ENCODE data around the gene RGS19.
"Not testable (repeated sequence)": the region's sequence is repeated elsewhere in the genome, so short reads cannot be mapped to it uniquely, and the experiment has no call there.

The RGS19 gene

DNA sequence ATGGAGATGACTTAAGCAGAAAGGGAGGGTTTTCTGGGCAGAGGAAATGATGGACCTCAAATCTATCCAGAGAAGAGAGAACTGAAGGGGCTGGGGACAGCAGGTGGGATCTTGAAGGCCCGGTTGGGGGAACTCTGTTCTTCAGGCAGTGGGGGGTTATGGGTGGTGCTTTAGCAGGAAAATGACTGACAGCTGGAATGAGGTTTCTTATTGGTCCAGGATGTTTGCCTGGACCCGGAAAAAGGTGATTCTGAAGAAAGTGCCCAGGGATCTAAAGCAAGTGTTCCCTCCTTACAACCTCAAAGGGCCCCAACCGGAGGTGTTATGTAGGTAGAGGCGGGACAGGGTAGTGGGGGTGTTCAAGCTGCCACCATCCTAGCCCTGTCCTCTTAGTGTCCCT, 16.1 kb upstream of the RGS19 start:
- no peak for DNase-seq (ENCODE audit: low read depth in 2 of 2)

DNA sequence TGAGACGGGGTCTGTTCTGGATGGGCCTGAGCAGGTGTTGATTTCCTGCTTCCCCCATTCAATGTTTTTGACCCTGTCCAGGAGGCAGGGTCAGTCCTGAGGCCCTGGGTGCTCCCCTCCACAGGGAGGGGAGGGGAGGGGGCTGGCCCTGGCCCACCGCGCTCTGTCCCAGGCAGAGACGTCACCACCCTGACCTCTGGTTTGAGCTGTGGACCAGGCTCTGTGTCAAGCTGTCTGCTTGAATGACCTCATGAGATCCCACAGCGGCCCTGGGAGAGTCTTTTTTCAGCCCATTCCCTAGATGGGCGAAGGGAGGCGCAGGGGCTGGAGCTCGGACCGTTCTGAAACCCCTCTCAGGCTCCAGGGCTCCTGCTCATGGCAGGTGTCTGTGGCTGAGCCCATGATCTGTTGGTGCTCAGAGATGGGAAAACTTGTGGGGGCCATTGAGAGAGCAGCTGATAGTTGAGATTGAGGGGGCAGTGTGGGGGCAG, 13.7 kb upstream of the RGS19 start:
- no peak for DNase-seq (ENCODE audit: low read depth in 2 of 2)

DNA sequence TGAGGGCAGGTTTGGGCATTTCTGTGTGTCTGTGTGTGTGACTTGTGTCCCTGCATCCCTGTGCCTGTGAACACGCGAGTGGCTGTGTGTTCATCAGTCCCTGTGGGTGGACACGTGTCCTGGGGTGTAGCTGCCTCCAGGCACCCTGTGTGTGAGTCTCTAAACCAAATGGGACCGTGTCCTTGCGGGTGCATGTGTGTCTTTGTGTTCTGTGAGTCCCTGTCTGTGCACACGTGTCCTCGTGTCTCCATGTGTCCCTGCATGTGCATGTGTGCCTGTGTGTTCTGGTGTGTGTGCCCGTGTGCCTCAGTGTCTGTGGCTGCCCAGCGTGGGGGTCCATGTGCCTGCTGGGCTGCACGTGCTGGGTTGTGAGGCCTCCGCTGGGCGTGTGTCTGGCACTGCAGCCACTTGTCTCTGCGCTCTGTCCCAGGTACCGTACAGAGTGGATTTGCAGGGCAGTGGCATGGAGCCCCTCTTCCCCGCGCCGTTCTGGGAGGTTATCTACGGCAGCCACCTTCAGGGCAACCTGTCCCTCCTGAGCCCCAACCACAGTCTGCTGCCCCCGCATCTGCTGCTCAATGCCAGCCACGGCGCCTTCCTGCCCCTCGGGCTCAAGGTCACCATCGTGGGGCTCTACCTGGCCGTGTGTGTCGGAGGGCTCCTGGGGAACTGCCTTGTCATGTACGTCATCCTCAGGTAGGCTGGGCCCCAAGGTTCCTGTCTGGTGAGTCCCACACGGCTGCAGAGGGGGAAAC, 13.1 kb upstream of the RGS19 start:
- DNase-seq (ENCODE audit: low read depth in 2 of 2) = no peak

DNA sequence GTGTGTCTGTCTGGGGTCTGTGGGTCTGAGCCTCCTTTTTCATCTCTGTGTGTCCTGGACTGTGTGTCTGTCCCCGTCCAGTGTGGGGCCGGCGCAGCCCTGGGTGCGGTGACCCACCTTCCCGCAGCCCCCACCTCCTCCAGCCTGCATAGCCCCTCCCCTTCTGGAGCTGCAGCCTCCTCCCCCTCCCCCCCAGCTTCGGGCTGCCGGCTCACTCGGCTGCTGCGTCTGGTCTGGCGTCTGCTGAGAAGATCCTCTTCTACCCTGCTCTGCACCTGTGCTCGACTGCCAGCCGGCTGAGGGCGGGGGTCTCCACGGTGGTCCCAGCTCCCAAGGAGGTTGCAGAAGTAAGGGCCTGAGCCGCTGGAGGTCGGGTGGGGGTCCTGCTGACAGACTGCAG, 12.5 kb upstream of the RGS19 start:
- DNase-seq (ENCODE audit: low read depth in 2 of 2) = no peak

DNA sequence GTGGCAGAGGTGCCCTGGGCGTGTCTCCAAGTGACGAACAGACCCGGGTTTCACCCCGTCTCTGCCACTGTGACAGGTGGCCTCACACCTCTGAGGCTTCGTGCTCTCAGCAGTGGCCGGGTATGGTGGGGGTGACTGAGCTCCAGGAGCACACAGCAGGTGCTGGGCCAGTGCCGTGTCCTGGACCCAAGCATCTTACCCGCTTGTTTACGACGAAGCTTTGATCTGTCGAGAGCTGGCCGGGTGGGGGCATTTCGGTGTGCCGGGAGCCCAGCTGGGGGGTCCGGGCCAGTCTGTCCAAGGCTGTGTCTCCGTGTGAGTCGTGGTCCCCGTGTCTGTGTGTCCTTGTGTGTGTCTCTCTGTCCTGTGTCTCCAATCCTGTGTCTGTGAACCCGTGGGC, 12.0 kb upstream of the RGS19 start:
- DNase-seq (ENCODE audit: low read depth in 2 of 2) = no peak

DNA sequence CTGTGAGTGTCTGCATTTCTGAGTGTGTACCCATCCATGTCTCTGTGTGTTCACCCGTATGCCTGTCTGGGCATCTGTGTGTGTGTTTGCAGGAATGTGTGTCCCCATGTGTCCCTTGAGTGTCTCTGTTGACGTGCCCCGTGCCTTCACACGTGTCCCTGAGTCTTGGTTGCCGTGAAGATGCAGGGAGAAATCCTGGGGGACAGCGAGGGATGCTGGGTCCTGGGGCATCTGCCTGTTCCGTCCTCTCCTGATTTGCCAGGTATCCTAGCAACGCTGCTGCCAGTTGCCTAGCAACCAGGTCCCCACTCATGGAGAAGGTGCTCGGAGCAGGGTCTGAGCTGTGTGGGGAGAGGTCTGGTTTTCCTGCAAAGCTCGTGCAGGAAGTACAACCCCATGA, 10.8 kb upstream of the RGS19 start:
- no peak for DNase-seq (ENCODE audit: low read depth in 2 of 2)

DNA sequence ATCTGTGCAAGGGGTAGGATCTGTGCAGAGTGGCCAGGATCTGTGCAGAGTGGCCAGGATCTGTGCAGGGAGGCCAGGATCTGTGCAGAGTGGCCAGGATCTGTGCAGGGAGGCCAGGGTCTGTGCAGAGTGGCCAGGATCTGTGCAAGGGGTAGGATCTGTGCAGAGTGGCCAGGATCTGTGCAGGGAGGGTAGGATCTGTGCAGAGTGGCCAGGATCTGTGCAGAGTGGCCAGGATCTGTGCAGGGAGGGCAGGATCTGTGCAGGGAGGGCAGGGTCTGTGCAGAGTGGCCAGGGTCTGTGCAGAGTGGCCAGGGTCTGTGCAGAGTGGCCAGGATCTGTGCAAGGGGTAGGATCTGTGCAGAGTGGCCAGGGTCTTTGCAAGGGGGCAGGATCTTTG, 9.3 kb upstream of the RGS19 start:
- DNase-seq (ENCODE audit: low read depth in 2 of 2) = not testable (repeated sequence)

DNA sequence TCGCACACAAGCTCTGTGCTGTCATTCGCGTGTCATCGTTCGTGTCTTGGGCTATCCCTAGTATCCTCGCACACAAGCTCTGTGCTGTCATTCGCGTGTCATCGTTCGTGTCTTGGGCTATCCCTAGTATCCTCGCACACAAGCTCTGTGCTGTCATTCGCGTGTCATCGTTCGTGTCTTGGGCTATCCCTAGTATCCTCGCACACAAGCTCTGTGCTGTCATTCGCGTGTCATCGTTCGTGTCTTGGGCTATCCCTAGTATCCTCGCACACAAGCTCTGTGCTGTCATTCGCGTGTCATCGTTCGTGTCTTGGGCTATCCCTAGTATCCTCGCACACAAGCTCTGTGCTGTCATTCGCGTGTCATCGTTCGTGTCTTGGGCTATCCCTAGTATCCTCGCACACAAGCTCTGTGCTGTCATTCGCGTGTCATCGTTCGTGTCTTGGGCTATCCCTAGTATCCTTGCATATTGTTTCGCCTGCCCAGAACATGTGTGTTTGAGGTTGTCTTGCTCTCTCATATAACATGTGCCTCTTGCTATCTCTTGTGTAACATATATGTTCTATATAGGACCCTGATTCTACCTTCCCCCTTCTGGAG, 8.0 kb upstream of the RGS19 start:
- DNase-seq (ENCODE audit: low read depth in 2 of 2) = not testable (repeated sequence)

DNA sequence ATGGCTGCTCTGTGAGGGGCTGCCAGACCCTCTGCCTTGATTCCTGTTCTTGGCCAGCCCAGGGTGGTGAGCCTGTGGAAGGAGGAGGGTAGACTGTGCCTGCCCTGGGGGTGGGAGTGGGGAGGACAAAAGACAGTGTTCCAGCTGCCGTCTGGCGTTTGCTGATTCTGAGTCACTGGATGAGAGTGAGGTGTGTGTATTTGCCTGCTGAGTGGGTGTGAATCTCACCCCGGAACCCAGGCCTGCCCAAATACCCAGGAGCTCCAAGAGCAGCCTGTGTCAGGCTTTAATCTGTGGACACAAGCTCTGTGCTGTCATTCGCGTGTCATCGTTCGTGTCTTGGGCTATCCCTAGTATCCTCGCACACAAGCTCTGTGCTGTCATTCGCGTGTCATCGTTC, 7.5 kb upstream of the RGS19 start:
- no peak for DNase-seq (ENCODE audit: low read depth in 2 of 2)

DNA sequence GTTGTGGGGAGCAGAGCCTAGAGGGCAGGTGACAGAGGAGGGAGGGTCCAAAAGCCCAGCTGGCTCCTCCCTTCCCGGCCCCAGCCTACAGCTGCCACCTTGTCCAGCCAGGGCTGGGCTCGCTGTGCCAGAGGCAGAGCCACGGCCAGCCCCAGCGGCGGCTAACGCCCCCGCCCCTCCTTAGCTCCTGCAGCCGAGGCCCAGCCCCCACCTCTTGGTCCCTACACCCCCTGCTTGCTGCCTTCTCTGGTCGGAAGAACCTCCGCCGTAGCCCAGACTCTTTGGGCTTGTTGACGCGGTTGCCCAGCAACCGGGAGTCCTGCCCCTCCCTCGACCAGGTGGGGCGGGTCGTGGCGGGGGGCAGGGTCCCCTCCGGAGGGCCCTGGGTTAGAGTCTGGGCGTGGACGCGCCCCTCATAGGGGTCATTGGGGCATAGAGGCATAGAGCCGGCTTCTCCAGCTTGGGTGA, 5.4 kb upstream of the RGS19 start:
- no peak for DNase-seq (ENCODE audit: low read depth in 2 of 2)

DNA sequence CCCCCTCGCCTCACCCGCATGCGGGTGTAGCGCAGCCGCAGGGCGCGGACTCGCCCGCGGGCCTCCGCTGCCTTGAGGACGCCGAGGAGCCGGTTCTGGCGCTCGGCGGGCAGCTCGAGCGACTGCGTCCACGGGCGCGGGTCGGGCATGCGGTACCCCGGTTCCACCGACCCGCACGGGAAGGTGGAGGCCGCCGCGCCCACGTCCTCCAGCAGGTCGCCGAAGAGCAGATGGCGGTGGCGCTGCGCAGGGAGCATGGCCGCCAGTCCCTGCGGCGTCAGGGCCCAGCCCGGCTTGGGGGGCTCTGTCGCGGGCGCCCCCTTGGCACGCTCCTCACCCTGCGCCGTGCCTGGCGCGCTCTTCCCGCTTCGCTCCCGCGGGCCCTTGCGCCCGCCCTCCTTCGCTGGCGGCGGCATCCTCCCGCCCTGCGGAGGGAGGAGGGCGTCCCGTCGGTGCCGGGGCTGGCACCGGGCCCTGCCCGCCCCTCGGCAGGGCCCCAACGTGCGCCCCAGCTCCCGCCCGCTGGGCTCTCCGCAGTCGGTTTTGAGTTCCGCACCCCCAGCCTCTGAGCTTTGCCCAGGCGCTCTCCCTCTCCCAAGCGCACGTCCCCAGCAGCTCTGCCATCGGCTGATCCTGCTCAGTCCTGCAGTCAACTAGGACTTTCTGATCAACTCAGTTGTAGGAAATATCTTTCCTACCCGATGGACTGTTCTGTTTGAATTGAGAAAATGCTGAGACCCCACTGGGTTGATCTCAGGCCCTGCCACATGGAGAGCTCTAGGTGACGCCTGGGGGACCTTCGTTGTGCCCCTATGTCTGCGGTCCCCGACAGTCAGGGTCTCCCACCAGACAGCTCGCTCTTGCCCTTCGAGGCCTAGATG, 4.7 kb upstream of the RGS19 start, which contains the start of gene LKAAEAR1:
LKAAEAR1 (minus strand) TSS at position 595 of the 881 bp plus-strand sequence; CDS start at position 416, 179 bp downstream.
- DNase-seq (ENCODE audit: low read depth in 2 of 2) = no peak

DNA sequence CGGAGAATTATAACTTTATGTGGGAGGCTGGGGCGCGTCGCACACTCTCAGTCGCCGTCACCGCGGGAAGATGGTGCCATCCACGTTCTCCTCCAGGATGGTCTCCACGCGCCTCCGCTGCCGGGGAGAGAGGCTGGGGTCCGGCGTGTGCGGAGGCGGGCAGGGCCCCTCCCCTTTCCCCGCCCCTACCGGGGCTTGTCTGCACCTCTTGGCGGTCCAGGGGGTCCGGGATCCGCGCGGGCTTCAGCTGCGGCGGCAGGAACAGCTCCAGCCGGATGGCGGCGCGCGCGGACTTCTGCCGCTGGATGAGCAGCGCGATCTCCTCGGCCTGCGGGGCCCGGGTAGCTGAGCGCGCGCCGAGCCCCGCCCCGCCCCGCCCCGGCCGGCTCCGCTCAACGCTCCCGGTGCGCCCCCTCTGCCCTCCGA, 4.1 kb upstream of the RGS19 start:
- DNase-seq (ENCODE audit: low read depth in 2 of 2) = no peak

DNA sequence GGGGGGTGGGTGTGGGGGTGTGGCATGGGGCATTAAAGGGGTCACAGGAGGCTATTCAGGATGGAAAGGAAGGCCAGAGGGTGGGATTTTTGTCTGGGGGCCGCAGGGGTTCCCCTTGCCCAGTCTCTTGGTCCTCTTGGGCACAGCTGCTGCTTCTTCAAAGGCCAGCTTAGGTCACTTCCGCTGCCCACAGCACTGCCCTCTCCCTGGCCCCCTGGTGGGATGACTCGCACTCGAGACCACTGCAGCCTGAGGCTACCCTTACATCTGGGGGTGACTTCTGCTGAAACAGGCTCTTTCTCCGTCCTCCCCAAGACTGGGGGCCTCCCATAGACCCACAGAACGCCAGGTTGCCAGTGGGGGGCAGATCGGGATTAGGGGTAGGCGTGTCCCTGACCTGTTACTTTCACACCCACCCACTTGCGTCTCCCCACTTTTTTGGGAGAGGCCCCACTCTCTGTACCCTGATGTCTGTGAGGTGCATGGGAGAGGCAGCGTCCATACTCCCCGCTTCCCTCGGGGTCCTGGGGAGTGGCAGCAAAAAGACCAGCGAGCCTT, 3.6 kb upstream of the RGS19 start:
- DNase-seq (ENCODE audit: low read depth in 2 of 2) = no peak

DNA sequence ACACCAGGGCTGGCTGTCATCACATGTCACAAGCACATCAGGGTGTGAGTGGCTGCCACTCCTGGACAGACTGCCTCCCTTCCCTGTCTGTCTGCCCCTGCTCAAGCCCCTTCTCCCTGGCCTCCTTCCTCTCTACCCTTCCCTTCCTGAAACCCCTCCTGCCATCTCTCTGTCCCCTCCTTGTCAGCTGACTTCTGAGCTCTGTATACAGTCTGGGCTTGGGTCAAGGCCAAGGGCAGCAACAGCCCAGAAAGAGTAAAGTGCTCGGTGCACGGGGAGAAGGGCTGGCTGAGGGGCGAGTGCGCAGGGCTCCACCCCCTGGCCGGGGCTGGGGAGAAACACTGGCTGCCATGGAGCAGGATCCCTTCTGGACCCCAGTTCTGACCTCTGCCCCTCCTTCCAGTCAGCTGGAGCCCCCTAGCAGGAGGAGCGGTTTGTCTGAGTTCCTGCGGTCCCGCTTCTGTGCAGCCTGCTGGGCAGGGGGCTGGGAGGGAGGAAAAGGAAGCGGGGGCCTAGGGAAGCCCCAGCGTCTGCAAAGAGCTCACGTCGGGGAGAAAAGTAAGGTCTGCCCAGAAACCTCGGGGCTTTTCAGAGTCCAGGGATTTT, 2.9 kb upstream of the RGS19 start:
- no peak for DNase-seq (ENCODE audit: low read depth in 2 of 2)

DNA sequence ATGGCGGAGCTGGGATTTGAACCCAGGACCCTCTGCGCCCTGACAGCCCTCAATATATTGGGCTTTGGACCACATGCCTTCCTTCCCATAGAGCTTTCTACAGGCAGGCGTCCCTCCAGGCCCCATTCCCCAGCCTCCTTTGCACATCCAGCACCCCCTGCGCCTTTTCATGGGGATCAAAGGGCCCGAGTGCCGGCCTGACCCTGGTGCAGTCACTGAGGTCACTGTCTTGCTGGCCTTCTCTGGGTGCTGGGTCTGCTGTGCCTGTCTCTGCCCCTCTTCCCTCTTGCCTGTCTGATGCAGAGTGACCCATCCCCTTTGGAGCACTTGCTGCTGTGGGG, 2.3 kb upstream of the RGS19 start:
- no peak for DNase-seq (ENCODE audit: low read depth in 2 of 2)

DNA sequence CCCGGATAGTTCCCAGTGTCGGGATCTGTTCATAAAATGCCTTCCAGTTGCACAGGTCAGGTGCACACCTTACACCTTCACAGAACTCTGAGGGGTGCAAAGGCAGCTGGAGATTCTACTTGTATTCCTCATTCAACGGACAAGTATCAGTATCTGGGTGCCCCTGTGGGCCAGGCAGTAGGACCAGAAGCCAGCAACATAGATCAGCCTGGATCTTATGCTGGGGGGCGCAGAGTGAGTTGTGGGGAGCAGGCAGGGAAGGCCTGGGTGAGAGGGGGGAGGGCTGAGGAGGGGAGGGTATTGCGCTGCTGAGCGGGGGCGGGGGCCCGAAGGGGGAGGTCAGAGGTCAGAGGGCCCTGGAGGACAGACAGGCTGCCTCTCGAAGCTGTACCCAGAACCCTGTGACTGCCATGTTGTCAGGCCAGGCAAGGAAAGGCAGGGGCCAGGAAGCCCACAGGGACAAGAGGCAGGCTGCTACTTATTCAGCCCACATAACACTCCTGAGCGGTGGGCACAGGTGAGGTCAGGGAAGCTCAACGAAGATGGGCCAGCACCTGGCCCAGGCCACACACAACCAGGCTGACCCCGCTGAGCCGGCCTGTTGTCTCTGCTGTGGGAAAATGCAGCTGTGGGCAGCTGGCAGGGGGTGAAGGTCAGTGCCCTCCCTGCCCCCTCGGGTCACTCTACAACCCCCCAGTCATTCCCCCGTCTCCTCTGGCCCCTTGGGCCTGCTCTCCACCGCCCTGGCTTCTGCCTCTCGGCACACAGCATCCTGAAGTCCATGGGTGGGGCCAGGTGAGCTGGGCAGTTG, 1.7 kb upstream of the RGS19 start:
- DNase-seq (ENCODE audit: low read depth in 2 of 2) = no peak

DNA sequence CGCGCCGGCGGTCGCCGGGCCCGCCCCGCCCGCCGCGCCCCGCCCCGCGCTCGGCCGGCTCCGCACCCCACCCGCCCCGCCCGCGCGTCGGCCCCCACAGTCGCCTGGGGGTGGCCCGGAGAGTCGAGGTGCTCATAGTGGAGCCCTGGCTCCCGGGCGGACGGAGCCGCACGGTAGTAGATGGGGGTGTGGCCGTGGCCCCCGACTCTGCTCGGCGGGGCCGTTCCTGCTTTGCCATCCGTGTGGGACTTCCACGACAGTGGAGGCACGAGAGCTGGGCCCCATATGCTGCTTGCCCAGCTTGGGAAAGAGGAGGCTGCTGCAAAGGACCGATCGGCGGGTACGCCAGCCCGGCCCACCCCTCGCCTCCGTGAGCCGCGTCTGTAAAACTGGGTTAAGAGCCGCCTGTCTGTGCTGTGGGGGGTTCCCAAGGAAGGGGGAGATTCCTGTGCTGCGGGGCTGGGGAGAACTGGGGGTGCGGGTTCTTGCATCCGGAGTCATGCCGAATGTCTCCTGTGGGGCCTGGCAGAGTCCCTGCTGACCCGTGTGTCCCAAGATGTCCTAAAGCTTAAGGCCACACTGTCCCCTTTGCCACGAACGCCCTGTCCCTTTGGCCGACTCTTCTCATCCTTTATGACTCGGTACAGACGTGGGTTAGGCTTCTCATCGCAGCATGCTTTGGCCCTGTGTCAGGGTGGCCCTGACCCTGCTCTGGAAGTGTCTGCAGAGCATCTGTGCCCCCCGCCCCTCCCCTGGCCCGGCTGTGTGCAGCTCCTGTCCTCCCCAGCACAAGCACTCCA, 895 bp upstream of the RGS19 start, which contains the start of gene OPRL1:
OPRL1 (plus strand) TSS at position 70 of the 800 bp plus-strand sequence. CDS start 12,639 bp downstream, outside the sequence.
- no peak for DNase-seq (ENCODE audit: low read depth in 2 of 2)

DNA sequence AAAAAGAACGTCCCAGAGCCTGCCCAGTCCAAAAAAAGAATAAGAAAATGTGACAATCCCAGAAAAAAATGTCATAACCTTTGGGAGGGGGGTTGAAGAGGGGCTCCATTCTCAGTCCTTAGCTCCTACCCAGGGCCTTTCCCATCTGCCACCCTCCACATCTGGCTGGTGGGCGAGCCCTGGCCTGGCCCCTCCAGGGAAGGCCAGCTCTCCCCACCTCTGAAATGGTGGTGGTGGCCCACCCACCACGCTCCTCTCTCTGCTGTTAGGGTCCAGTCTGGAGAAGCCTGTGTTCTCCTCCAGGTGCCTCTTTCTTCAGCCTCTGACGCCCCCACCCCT, 415 bp downstream of the RGS19 start:
- DNase-seq (ENCODE audit: low read depth in 2 of 2) = no peak

DNA sequence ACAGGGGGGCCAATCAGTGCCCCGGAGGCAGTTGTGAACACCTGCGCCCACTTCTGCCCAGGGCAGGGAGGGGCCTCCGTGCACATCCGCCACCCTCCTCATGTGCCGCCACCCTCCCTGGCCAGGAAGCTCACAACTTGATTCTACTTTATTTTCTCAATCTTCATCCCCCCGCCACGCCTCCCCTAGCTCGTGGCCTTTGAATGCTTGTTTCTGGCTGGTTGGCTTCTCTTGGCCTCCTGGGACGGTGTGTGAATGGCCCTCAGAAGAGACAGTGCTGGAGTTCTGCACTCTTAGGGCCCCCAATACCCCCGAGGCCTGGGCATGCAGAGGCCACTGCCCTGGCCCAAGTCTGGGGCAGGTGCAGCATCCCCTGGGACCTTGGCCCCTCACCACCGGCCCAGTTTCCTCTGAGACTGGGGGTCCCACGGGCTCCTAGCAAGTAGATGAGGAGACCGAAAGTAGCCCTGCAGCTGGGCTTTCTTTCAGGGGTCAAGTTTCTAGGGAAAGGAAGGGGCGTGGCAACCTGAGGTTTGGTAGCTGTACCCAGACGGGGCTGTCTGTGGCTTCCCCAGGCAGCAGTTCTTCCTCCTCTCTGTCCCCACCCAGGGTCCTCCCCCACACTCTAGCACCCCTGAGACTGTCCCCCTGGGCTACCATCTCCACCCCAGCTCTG, 1.3 kb downstream of the RGS19 start:
- DNase-seq (ENCODE audit: low read depth in 2 of 2) = no peak

DNA sequence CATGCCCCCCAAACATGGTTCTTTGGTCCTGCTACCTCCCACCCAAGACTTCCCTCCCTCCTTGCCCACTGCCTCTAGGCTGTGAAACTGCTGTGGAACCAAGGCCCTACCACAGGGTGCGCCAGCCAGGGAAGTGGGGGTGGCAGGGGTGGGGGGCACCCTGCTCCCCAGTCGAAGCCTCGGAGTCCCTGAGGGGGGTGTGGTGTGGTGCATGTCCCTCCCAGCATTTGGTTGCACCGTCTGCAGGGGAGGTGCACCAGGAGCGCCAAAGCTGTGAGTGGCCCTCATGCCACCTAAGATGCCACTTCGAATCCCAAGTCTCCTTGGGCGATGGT, 1.8 kb downstream of the RGS19 start:
- DNase-seq (ENCODE audit: low read depth in 2 of 2) = no peak

Measured in activated CD8-positive, alpha-beta memory T cell treated with anti-CD3 and anti-CD28 coated beads for 4 hours (primary cell).